Uterus (tissue), 2 donors: ENCODE data around the gene PELI2.

Source experiments
- CTCF ChIP-seq, 4 experiments: fragments of 200-600 bp in 2 of 4; fragments of 450-650 bp in 2 of 4; sonication (generic) in 2 of 4; IDR thresholded peaks; one replicate each; pipeline ENCODE4 v1.5.1; 2016 to 2019; ENCODE audit warnings: antibody characterized with exemption in 4 of 4, mild to moderate bottlenecking in 2 of 4, moderate library complexity in 1 of 4
- POLR2A ChIP-seq, 2 donors: fragments of 450-650 bp; IDR thresholded peaks; one replicate each; pipeline ENCODE4 v1.6.1; 2016; ENCODE audit warnings: antibody characterized with exemption in 2 of 2, mild to moderate bottlenecking in 1 of 2, moderate library complexity in 1 of 2

DNA sequence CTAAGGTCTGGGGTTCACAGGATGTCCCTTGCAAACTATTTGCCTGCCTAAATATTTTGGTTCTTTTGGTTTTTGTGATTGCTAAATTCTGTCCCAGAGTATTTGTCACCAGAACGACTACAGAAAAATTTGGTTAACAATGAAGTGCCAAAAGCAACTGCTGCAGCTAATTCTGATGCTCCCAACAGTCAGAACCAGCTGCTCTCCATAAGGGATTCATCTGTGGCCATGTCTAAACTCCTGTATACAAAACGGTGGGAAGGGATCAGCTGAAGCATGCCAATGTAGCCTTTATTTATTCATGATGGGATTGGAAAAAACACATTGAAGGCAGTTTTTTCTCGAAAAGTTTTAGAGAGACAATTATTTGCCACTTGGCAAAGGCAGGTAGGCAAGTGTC is 29.3 kb upstream of the PELI2 start:
- TF ChIP-seq CTCF (IDR thresholded peaks at IDR 0.05) (no peak), POLR2A (IDR thresholded peaks at IDR 0.05) (no peak)
